GM12878 (cell line): ENCODE results near the gene WWOX. TPM values are rescaled to one million over a fixed set of nuclear protein-coding genes. Genes with fewer than 3 reads are reported as not detected.

ENCODE experiments used
- ATAC-seq: fragments of 200-7000 bp; cut with Tn5 transposase; 3 replicates; pipeline ENCODE4 v1.9.1; 2020; ENCODE audit warnings: mild to moderate bottlenecking, moderate library complexity
- BruUV-seq: library from RNA; stranded (reverse); fragments of 400-500 nt; replicated peaks from 2 replicates; lab custom pipeline; 2021; lab: Mats Ljungman, UMichigan
- CTCF ChIA-PET: fragments of 300-600 bp; sonication (Branson Sonifier 250); formaldehyde crosslinking; extraction: SDS; loops from one replicate; lab custom pipeline; 2021; ENCODE audit warnings: inconsistent platforms; lab: Yijun Ruan, JAX
- POLR2A ChIA-PET: fragments of 350-600 bp; formaldehyde crosslinking; extraction: SDS; loops from one replicate; lab custom pipeline; 2021; ENCODE audit warnings: inconsistent platforms; lab: Charles Lee
- RAD21 ChIA-PET: fragments of 300-600 bp; sonication (Branson Sonifier 250); formaldehyde crosslinking; loops from one replicate; lab custom pipeline; 2023; ENCODE audit warnings: antibody characterized with exemption; ENCODE audit not compliant: unreplicated experiment; lab: Charles Lee
- SMC1A ChIA-PET: fragments of 300-600 bp; sonication (Branson Sonifier 250); formaldehyde crosslinking; loops from one replicate; lab custom pipeline; 2023; ENCODE audit not compliant: unreplicated experiment, uncharacterized antibody; lab: Charles Lee
- DNase-seq: peaks from one replicate; pipeline ENCODE4 v3.0.0-alpha.2; 2011; ENCODE audit warnings: low read depth, low spot score
- FAIRE-seq: peaks from 3 replicates; lab custom pipeline; 2011; peaks lifted over from hg19 to GRCh38; lab: Jason Lieb, UNC
- H2AFZ ChIP-seq: 2 replicates; pipeline ENCODE4 v1.6.0; 2011; ENCODE audit warnings: low read depth, low read length, control low read depth; ENCODE audit not compliant: control insufficient read depth
- H3K27ac ChIP-seq: 2 replicates; pipeline ENCODE4 v1.5.1; 2011; ENCODE audit warnings: control low read depth; ENCODE audit not compliant: control insufficient read depth, insufficient read depth
- H3K27me3 ChIP-seq, 2 experiments: replicated peaks in 1 of 2; 2 replicates each; pipeline versions ENCODE4 v1.6.0 to v1.6.1; 2011; ENCODE audit warnings: low read length in 1 of 2; ENCODE audit not compliant: control insufficient read depth in 2 of 2, insufficient read depth in 2 of 2
- H3K36me3 ChIP-seq, 2 experiments: 2 replicates each; pipeline ENCODE4 v1.5.1; 2011; ENCODE audit warnings: low read length in 1 of 2; ENCODE audit not compliant: control insufficient read depth in 2 of 2, insufficient read depth in 2 of 2
- H3K4me1 ChIP-seq: 2 replicates; pipeline ENCODE4 v1.6.1; 2011; ENCODE audit warnings: mild to moderate bottlenecking, low read length, moderate library complexity, mixed read lengths; ENCODE audit not compliant: control insufficient read depth, insufficient read depth
- H3K4me2 ChIP-seq: 2 replicates; pipeline ENCODE4 v1.6.0; 2011; ENCODE audit warnings: control low read depth; ENCODE audit not compliant: control insufficient read depth, insufficient read depth
- H3K4me3 ChIP-seq: fragments of 200-600 bp; sonication (generic); 2 replicates; pipeline ENCODE4 v1.5.1; 2016
- H3K79me2 ChIP-seq: 2 replicates; pipeline ENCODE4 v1.6.0; 2011; ENCODE audit warnings: low read length; ENCODE audit not compliant: control insufficient read depth, insufficient read depth
- H3K9ac ChIP-seq: 2 replicates; pipeline ENCODE4 v1.8.0; 2011; ENCODE audit warnings: low read length, control low read depth, mixed read lengths; ENCODE audit not compliant: control insufficient read depth, insufficient read depth
- H3K9me3 ChIP-seq: replicated peaks from 3 replicates; pipeline ENCODE4 v1.5.1; 2011; ENCODE audit warnings: mild to moderate bottlenecking, low read length; ENCODE audit not compliant: control insufficient read depth, insufficient read depth
- H4K20me1 ChIP-seq: 2 replicates; pipeline ENCODE4 v1.6.0; 2011; ENCODE audit not compliant: control insufficient read depth, insufficient read depth
- CBFB ChIP-seq: IDR thresholded peaks from 2 replicates; pipeline ENCODE4 v1.6.1; 2016; ENCODE audit warnings: antibody characterized with exemption, low read depth
- CUX1 ChIP-seq: IDR thresholded peaks from 2 replicates; pipeline ENCODE4 v1.6.1; 2012; ENCODE audit warnings: improper control_type of control experiment, low read depth, low read length; ENCODE audit not compliant: insufficient replicate concordance
- IKZF2 ChIP-seq, 2 experiments: fragments of 450-650 bp; IDR thresholded peaks; 2 replicates each; pipeline ENCODE4 v1.6.1; 2017; ENCODE audit warnings: mild to moderate bottlenecking in 2 of 2, moderate library complexity in 2 of 2
- MLLT1 ChIP-seq: fragments of 450-650 bp; IDR thresholded peaks from 2 replicates; pipeline ENCODE4 v1.6.1; 2016; ENCODE audit warnings: mild to moderate bottlenecking
- MTA2 ChIP-seq: fragments of 450-650 bp; IDR thresholded peaks from 2 replicates; pipeline ENCODE4 v1.6.1; 2016; ENCODE audit warnings: low read depth, mild to moderate bottlenecking, moderate library complexity
- NR2C1 ChIP-seq: fragments of 450-650 bp; IDR thresholded peaks from 2 replicates; pipeline ENCODE4 v1.6.1; 2017; ENCODE audit warnings: antibody characterized with exemption, mild to moderate bottlenecking, moderate library complexity
- SMARCA5 ChIP-seq: fragments of 450-650 bp; IDR thresholded peaks from 2 replicates; pipeline ENCODE4 v1.6.1; 2017; ENCODE audit warnings: mild to moderate bottlenecking
- TCF7 ChIP-seq: IDR thresholded peaks from 2 replicates; pipeline ENCODE4 v1.6.1; 2014; ENCODE audit warnings: antibody characterized with exemption, borderline replicate concordance
- ZBTB11 ChIP-seq: fragments of 450-650 bp; formaldehyde crosslinking; IDR thresholded peaks from 2 replicates; pipeline ENCODE4 v1.5.0; 2022; ENCODE audit warnings: mild to moderate bottlenecking, missing genetic modification characterization
- ZNF592 ChIP-seq: fragments of 450-650 bp; IDR thresholded peaks from 2 replicates; pipeline ENCODE4 v1.6.1; 2017; ENCODE audit warnings: mild to moderate bottlenecking, moderate library complexity
- WGBS: methylation state at CpG from one replicate; pipeline ENCODE4 v1.1.6; 2016; ENCODE audit warnings: low lambda C conversion rate; ENCODE audit not compliant: insufficient replicate concordance, insufficient coverage; ENCODE audit errors: missing lambda C conversion rate; 5-methylcytosine and 5-hydroxymethylcytosine counted together
- in situ Hi-C: fragments of 300-500 bp; cut with MboI; formaldehyde crosslinking; loops from 9 replicates; pipeline ENCODE4 v1.14.3; 2018; ENCODE audit warnings: mixed read lengths
- intact Hi-C: fragments of 100-400 bp; cut with micrococcal nuclease; formaldehyde crosslinking; loops from one replicate; pipeline ENCODE4 v1.14.2; 2022; ENCODE audit not compliant: unreplicated experiment
- polyA plus RNA-seq, 11 experiments: library from polyadenylated mRNA; depleted of rRNA in 4 of 11; unstranded in 6 of 11; stranded (reverse) in 5 of 11; fragments of >200 nt; fragmentation: Nextera tagmentation in 4 of 11; fragmentation: Illumina TruSeq in 1 of 11; extraction: Ambion mirVana in 4 of 11; extraction: Trizol in 1 of 11; gene quantifications; 1 replicate in 1 of 11; 2 replicates in 10 of 11; pipeline versions ENCODE4 v1.2.1 to v1.2.3, GENCODE V29; 2011 to 2016; ENCODE audit warnings: inconsistent platforms in 2 of 11, missing spikeins in 2 of 11, low read depth in 1 of 11
- total RNA-seq, 4 experiments: library from RNA; depleted of rRNA in 3 of 4; stranded (reverse); fragments of >200 nt in 3 of 4; fragmentation: Illumina TruSeq in 1 of 4; extraction: Trizol in 1 of 4; gene quantifications; 2 replicates each; pipeline versions ENCODE4 v1.2.1 to v1.2.3, GENCODE V29; 2013 to 2021

The WWOX gene
- total and polyA plus RNA-seq, 10 of the 15 experiments (the other 5 are each of a cell fraction or from before 2014, with no cell fraction given) = 2.8 to 24.4 (median 17.8) TPM

GRCh38 chr16:79182616-79183015 lies 1083.2 kb downstream of the WWOX start:
- intact Hi-C loops (no loop called here), in situ Hi-C loops (no loop called here)
- Histone ChIP-seq H3K27me3 (no peaks in the 10 kb centered on the region; a peak in 2 of 4 replicates), H3K4me1 (no peaks in the 10 kb centered on the region), H3K27ac (no peak overlapping the region), H3K9me3 (no peaks in the 10 kb centered on the region; the same call in 2 of the 3 replicates), H3K9ac (no peak overlapping the region), H3K36me3 (no peaks in the 10 kb centered on the region), H3K79me2 (no peaks in the 10 kb centered on the region), H3K4me3 (no peak overlapping the region), H4K20me1 (no peaks in the 10 kb centered on the region), H2AFZ (no peak overlapping the region), H3K4me2 (no peak overlapping the region)
- ChIA-PET POLR2A (no interaction called here), SMC1A (interaction anchor here (0.6 to 1.5 kb wide), 3 partner anchors 12 to 33 kb away, joined by 3 to 4 read pairs (median 3); no protein-coding TSS in a partner anchor), RAD21 (no interaction called here), CTCF (no interaction called here)
- 15% methylated on average over 6 of the region's 6 CpGs for whole genome bisulfite sequencing
- BruUV-seq = no TSS peak
- DNase-seq (no peak), ATAC-seq (no peak), FAIRE-seq (no peak)
- TF ChIP-seq CBFB = no peak
- no peak for TF ChIP-seq MLLT1
- TF ChIP-seq ZBTB11 (CRISPR knock-in tag) = no peak
- TF ChIP-seq ZNF592 = no peak
- no peak for TF ChIP-seq TCF7
- TF ChIP-seq SMARCA5 = no peak
- TF ChIP-seq IKZF2 (IDR thresholded peaks at IDR 0.05) = no peak
- TF ChIP-seq MTA2 = no peak
- no peak for TF ChIP-seq CUX1
- no peak for TF ChIP-seq NR2C1
